Fibroblast of lung (primary cell): ENCODE measurements around the gene KRTDAP. TPM values are rescaled to one million over a fixed set of nuclear protein-coding genes. Genes with fewer than 3 reads are reported as not detected.
A peak's percentile ranks its signal among the peaks of the same experiment; 100 is the strongest.

Source experiments
- DNase-seq, 2 donors: peaks; one replicate each; pipeline versions ENCODE4 v3.0.0 to v3.0.0-alpha.2; 2010; ENCODE audit warnings: low read depth in 2 of 2
- H2AFZ ChIP-seq: 2 replicates; pipeline ENCODE4 v1.5.1; 2012; ENCODE audit warnings: low read length, control low read depth, inconsistent platforms
- H3K27ac ChIP-seq: 2 replicates; pipeline ENCODE4 v1.5.1; 2011; ENCODE audit warnings: low read length, control low read depth; ENCODE audit not compliant: insufficient read depth
- H3K27me3 ChIP-seq: 2 replicates; pipeline ENCODE4 v1.5.1; 2011; ENCODE audit warnings: mild to moderate bottlenecking, low read length; ENCODE audit not compliant: control insufficient read depth, insufficient read depth
- H3K36me3 ChIP-seq: 2 replicates; pipeline ENCODE4 v1.5.1; 2011; ENCODE audit warnings: low read length; ENCODE audit not compliant: control insufficient read depth, insufficient read depth
- H3K4me1 ChIP-seq: 2 replicates; pipeline ENCODE4 v1.5.1; 2011; ENCODE audit warnings: low read length; ENCODE audit not compliant: control insufficient read depth, insufficient read depth; ENCODE audit errors: extremely low read depth
- H3K4me2 ChIP-seq: 2 replicates; pipeline ENCODE4 v1.5.1; 2011; ENCODE audit warnings: low read length, control low read depth; ENCODE audit not compliant: insufficient read depth; ENCODE audit errors: extremely low read depth
- H3K4me3 ChIP-seq, 4 experiments: fragments of 200-600 bp in 1 of 4; sonication (generic) in 1 of 4; replicated peaks in 1 of 4; 2 replicates each; pipeline ENCODE4 v1.5.1; 2011 to 2016; ENCODE audit warnings: low read length in 4 of 4, low read depth in 3 of 4, mild to moderate bottlenecking in 3 of 4, control low read depth in 2 of 4, inconsistent platforms in 1 of 4, mixed read lengths in 1 of 4; ENCODE audit not compliant: insufficient read depth in 1 of 4; ENCODE audit errors: control extremely low read depth in 1 of 4
- H3K79me2 ChIP-seq: 2 replicates; pipeline ENCODE4 v1.5.1; 2012; ENCODE audit warnings: mild to moderate bottlenecking, low read length, inconsistent platforms; ENCODE audit not compliant: control insufficient read depth, insufficient read depth
- H3K9ac ChIP-seq: 2 replicates; pipeline ENCODE4 v1.5.1; 2011; ENCODE audit warnings: mild to moderate bottlenecking, low read length, control low read depth; ENCODE audit not compliant: insufficient read depth
- H3K9me3 ChIP-seq: 2 replicates; pipeline ENCODE4 v1.5.1; 2012; ENCODE audit warnings: low read depth, low read length; ENCODE audit not compliant: control insufficient read depth, insufficient read depth
- H4K20me1 ChIP-seq: 2 replicates; pipeline ENCODE4 v1.5.1; 2011; ENCODE audit warnings: low read length; ENCODE audit not compliant: control insufficient read depth, insufficient read depth; ENCODE audit errors: extremely low read depth
- CTCF ChIP-seq, 2 donors: IDR thresholded peaks in 1 of 2; conservative IDR thresholded peaks in 1 of 2; 1 replicate in 1 of 2; 2 replicates in 1 of 2; pipeline ENCODE4 v1.5.1; 2011 to 2012; ENCODE audit warnings: low read length in 2 of 2, control low read depth in 1 of 2, inconsistent platforms in 1 of 2, low read depth in 1 of 2, mild to moderate bottlenecking in 1 of 2
- EZH2 ChIP-seq: IDR thresholded peaks from 2 replicates; pipeline ENCODE4 v1.5.1; 2012; ENCODE audit warnings: low read length, control low read depth, mild to moderate bottlenecking; ENCODE audit errors: missing control alignments
- polyA plus RNA-seq, 2 donors: library from polyadenylated mRNA; depleted of rRNA in 1 of 2; stranded (reverse) in 1 of 2; unstranded in 1 of 2; fragments of >200 nt; gene quantifications; 2 replicates each; pipeline ENCODE4 v1.2.1, GENCODE V29; 2011 to 2012; ENCODE audit warnings: missing spikeins in 1 of 2
- total RNA-seq: library from RNA; depleted of rRNA; stranded (reverse); fragments of >200 nt; gene quantifications from 2 replicates; pipeline ENCODE4 v1.2.1, GENCODE V29; 2014

The KRTDAP gene
- total and polyA plus RNA-seq, 2 donors (not counting 1 experiment from before 2014, with no cell fraction given), result not detected

GRCh38 chr19:35513628-35514281 lies 23.5 kb upstream of the KRTDAP start, which contains the start of gene DMKN:
TSS of gene DMKN (minus strand) at chr19:35513649. CDS start at chr19:35513475, 174 bp downstream.
- TF ChIP-seq EZH2 (no peak), CTCF (conservative IDR thresholded peaks at IDR 0.05 in 1 of 2, IDR thresholded peaks at IDR 0.05 in 1 of 2; ENCODE audit: low read depth in 1 of 2, low read length in 2 of 2) (peak in 1 of 2 donors; percentile 3)
- no peak within 1 kb of the TSS for H3K4me2 ChIP-seq
- H4K20me1 ChIP-seq, result no peaks in the 10 kb centered on the region
- peaks cover 17% of the 10 kb centered on the region for H3K27me3 ChIP-seq
- H3K36me3 ChIP-seq, result no peaks in the 10 kb centered on the region
- DNase-seq, result peak; percentile 11 to 41
- no peak within 1 kb of the TSS for H3K4me3 ChIP-seq
- H3K9ac ChIP-seq, result peak within 1 kb of the TSS; percentile 43
- H3K4me1 ChIP-seq, result peaks cover 13% of the 10 kb centered on the region
- no peaks in the 10 kb centered on the region for H3K79me2 ChIP-seq
- H3K9me3 ChIP-seq, result no peaks in the 10 kb centered on the region
- no peak within 1 kb of the TSS for H2AFZ ChIP-seq
- no peak within 1 kb of the TSS for H3K27ac ChIP-seq

GRCh38 chr19:35512831-35513627 lies 22.8 kb upstream of the KRTDAP start:
- Histone ChIP-seq H2AFZ (no peak overlapping the region), H3K9ac (no peak overlapping the region), H3K4me1 (peaks cover 12% of the 10 kb centered on the region), H3K9me3 (no peaks in the 10 kb centered on the region), H4K20me1 (no peaks in the 10 kb centered on the region), H3K79me2 (no peaks in the 10 kb centered on the region), H3K27me3 (peaks cover 17% of the 10 kb centered on the region), H3K4me3 (no peak overlapping the region), H3K27ac (no peak overlapping the region), H3K36me3 (no peaks in the 10 kb centered on the region), H3K4me2 (no peak overlapping the region)
- no peak for DNase-seq
- TF ChIP-seq EZH2, result no peak
- TF ChIP-seq CTCF (conservative IDR thresholded peaks at IDR 0.05 in 1 of 2, IDR thresholded peaks at IDR 0.05 in 1 of 2; ENCODE audit: low read depth in 1 of 2, low read length in 2 of 2), result no peak

GRCh38 chr19:35511337-35511736 lies 21.1 kb upstream of the KRTDAP start:
- TF ChIP-seq EZH2 (no peak), CTCF (conservative IDR thresholded peaks at IDR 0.05 in 1 of 2, IDR thresholded peaks at IDR 0.05 in 1 of 2; ENCODE audit: low read depth in 1 of 2, low read length in 2 of 2) (no peak)
- H3K4me3 ChIP-seq, result no peak overlapping the region
- no peaks in the 10 kb centered on the region for H4K20me1 ChIP-seq
- H3K36me3 ChIP-seq, result no peaks in the 10 kb centered on the region
- no peak overlapping the region for H3K27ac ChIP-seq
- H3K27me3 ChIP-seq, result peaks cover 23% of the 10 kb centered on the region
- peaks cover 10% of the 10 kb centered on the region for H3K4me1 ChIP-seq
- H3K4me2 ChIP-seq, result no peak overlapping the region
- H3K9ac ChIP-seq, result no peak overlapping the region
- DNase-seq, result no peak
- no peaks in the 10 kb centered on the region for H3K79me2 ChIP-seq
- no peaks in the 10 kb centered on the region for H3K9me3 ChIP-seq
- no peak overlapping the region for H2AFZ ChIP-seq
